Muscle of leg (tissue), 11 donors: ENCODE results near the gene RGS3. TPM values are rescaled to one million over a fixed set of nuclear protein-coding genes. Genes with fewer than 3 reads are reported as not detected.

Experiments used
- DNase-seq: peaks from one replicate; pipeline ENCODE4 v3.0.0; 2013
- H3K27ac ChIP-seq: one replicate; pipeline ENCODE4 v1.5.1; 2013; ENCODE audit warnings: mild to moderate bottlenecking, low read length, control low read depth
- H3K27me3 ChIP-seq: one replicate; pipeline ENCODE4 v1.6.1; 2013; ENCODE audit warnings: low read length; ENCODE audit not compliant: control insufficient read depth, insufficient read depth
- H3K36me3 ChIP-seq: one replicate; pipeline ENCODE4 v1.6.1; 2013; ENCODE audit warnings: low read length; ENCODE audit not compliant: control insufficient read depth, insufficient read depth
- H3K4me1 ChIP-seq: one replicate; pipeline ENCODE4 v1.6.1; 2013; ENCODE audit warnings: low read length; ENCODE audit not compliant: control insufficient read depth, insufficient read depth
- H3K4me3 ChIP-seq: one replicate; pipeline ENCODE4 v1.5.1; 2013; ENCODE audit warnings: low read length, control low read depth
- H3K9me3 ChIP-seq: replicated peaks from 2 replicates; pipeline ENCODE4 v1.6.1; 2013; ENCODE audit warnings: low read depth, low read length; ENCODE audit not compliant: control insufficient read depth
- WGBS: methylation state at CpG from one replicate; pipeline ENCODE4 v1.1.5; 2013; ENCODE audit warnings: missing lambda C conversion rate; ENCODE audit not compliant: insufficient coverage; 5-methylcytosine and 5-hydroxymethylcytosine counted together
- polyA plus RNA-seq, 8 donors: library from polyadenylated mRNA; unstranded; fragments of 120-200 nt; gene quantifications; one replicate each; pipeline versions ENCODE4 v1.2.1 to v1.2.3, GENCODE V29; 2013; ENCODE audit warnings: inconsistent platforms in 1 of 8, low replicate concordance in 1 of 8; ENCODE audit not compliant: insufficient read length in 8 of 8, insufficient read depth in 1 of 8
- total RNA-seq: library from RNA; stranded (reverse); fragments of 120-200 nt; gene quantifications from one replicate; pipeline ENCODE4 v1.2.4, GENCODE V29; 2013

The RGS3 gene
- total and polyA plus RNA-seq, 9 donors = 38.0 to 63.3 (median 49.1) TPM

DNA sequence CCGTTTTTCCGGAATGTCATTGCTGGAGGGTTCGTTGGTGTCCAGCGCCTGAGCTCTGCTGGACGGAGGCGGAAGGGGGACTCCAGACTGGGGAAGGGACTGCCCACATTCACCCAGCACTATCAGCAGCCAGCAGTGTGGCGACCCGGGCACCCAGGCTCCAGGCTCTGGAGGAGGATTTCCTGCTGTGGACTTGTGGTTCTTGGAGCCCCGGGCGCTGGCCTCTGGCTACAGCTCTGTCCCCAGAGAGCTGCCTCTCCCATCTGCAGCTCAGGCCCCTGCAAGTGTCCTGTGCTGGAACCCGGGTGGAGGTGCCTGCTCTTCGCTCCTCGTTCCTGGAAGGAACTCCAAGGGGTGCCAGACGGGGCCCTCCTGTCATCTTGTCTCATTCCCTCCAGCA lies 152.6 kb downstream of the RGS3 start:
- Histone ChIP-seq H3K27ac (peak overlapping the region; percentile 94), H3K4me1 (peaks cover 74% of the 10 kb centered on the region), H3K27me3 (no peaks in the 10 kb centered on the region), H3K9me3 (no peaks in the 10 kb centered on the region), H3K36me3 (no peaks in the 10 kb centered on the region), H3K4me3 (no peak overlapping the region)
- WGBS = 27% methylated on average over 6 of the region's 14 CpGs
- DNase-seq = no peak

DNA sequence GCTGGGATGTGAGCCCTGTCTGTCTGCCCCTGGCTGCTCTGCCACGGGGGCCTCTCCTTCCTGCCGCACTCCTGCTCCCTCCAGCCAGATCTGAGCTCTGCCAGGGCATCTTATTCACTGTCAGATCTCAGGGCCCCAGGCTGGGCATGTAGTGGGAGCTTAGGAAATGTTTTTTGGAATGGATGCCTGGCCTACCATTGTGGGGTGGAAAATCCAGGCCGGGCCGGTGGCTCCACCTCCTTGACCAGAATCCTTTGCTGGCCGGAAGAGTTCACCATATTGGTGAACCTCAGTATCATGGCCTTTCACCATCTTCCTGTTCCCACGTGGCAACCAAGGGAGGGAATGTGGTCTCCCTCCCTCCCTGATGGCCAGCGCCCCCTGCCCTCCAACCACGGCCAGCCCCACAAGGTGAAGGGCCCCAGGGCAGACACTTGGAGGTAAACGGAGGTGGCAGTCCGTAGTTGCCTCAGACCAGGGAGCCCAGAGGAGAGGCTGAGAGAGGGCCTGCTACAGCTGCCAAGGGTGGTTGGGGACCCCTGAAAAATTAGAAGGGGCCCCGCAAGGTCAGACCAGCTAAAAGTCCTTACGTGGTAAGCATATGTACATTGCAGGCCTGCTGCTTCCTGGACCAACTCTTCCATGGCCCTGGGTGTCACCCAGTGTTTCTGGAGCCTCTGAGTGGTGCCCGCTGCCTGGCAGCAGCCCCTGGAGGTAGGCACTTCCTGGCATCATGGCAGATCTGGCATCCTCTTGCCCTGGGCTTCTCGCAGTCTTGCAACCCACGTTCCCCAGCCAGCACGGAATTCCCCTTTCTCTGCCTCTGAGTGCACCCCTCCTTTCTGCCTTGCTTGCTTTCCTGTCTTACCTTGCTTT lies 153.3 kb downstream of the RGS3 start:
- Histone ChIP-seq H3K9me3 (peaks cover under 1% of the 10 kb centered on the region), H3K27ac (peak overlapping the region; percentile 94), H3K27me3 (no peaks in the 10 kb centered on the region), H3K4me3 (no peak overlapping the region), H3K4me1 (peaks cover 75% of the 10 kb centered on the region), H3K36me3 (no peaks in the 10 kb centered on the region)
- 75% methylated on average over 12 of the region's 16 CpGs for WGBS
- peak; percentile 51 for DNase-seq

DNA sequence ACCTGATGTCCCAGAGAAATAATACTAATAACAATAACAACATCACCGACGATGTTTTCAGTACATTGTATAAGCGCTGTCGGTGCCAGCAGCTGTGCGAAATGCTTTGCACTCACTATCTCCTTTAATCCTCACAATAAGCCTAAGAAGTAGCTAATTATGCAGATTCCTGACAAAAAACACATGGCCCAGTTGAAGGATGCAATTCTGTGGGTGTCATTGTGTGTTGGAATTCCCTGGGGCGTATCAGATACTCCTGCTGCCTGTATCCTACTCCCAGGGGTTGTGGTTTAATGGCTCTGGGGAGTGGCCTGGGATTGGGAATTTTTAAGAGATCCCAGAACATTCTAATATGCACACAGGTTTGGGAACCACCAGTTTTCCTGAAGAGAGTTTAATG lies 154.0 kb downstream of the RGS3 start:
- Histone ChIP-seq H3K4me1 (peaks cover 76% of the 10 kb centered on the region), H3K27me3 (no peaks in the 10 kb centered on the region), H3K36me3 (no peaks in the 10 kb centered on the region), H3K9me3 (peaks cover 3% of the 10 kb centered on the region), H3K4me3 (no peak overlapping the region), H3K27ac (no peak overlapping the region)
- WGBS = no CpG with 5 or more reads among the region's 6 CpGs
- no peak for DNase-seq

GRCh38 chr9:113618836-113619490 lies 155.4 kb downstream of the RGS3 start:
- DNase-seq = no peak
- Histone ChIP-seq H3K27me3 (no peaks in the 10 kb centered on the region), H3K9me3 (peaks cover 3% of the 10 kb centered on the region), H3K36me3 (no peaks in the 10 kb centered on the region), H3K4me3 (no peak overlapping the region), H3K27ac (peak overlapping the region; percentile 91), H3K4me1 (peaks cover 75% of the 10 kb centered on the region)
- WGBS = 47% methylated on average over 2 of the region's 7 CpGs

- Histone ChIP-seq H3K4me1 (peaks cover 68% of the 10 kb centered on the region), H3K4me3 (no peak overlapping the region), H3K9me3 (peaks cover 3% of the 10 kb centered on the region), H3K27ac (peak overlapping the region; percentile 91), H3K27me3 (no peaks in the 10 kb centered on the region), H3K36me3 (no peaks in the 10 kb centered on the region)
- DNase-seq = no peak
- 34% methylated on average over 7 of the region's 12 CpGs for WGBS
These were observed 156.2 kb downstream of the RGS3 start for GRCh38 chr9:113619491-113620376.

- Histone ChIP-seq H3K27me3 (no peaks in the 10 kb centered on the region), H3K36me3 (no peaks in the 10 kb centered on the region), H3K27ac (peak overlapping the region; percentile 91), H3K4me3 (no peak overlapping the region), H3K9me3 (peaks cover 3% of the 10 kb centered on the region), H3K4me1 (peaks cover 67% of the 10 kb centered on the region)
- WGBS = 4% methylated on average over 5 of the region's 16 CpGs
- DNase-seq = peak; percentile 93
These were observed 157.0 kb downstream of the RGS3 start for GRCh38 chr9:113620377-113621161.

DNA sequence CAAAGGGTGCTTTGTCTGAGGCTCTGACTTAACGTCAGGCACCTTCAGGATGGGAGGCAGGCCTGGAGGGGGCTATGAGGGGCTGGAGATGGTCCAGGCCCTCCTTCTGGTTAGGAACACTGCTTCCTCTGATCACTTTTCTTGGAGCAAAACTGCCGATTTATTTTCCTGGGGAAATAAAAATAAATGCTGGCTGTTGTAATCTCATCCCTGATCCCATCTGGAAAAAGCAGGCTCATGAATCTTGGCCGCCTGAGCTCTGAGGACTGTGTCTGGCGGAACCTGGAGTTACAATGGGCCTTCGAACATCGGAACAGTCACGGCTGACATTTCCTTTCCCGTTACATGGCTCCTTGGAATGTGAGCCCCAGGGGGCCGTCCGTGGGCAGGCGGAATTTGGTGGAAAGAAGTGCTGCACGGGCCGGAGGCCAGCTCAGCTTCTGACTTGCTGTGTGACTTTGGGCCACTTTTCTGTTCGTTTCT lies 157.8 kb downstream of the RGS3 start:
- H3K4me1 ChIP-seq = peaks cover 66% of the 10 kb centered on the region
- H3K27me3 ChIP-seq = no peaks in the 10 kb centered on the region
- no peak overlapping the region for H3K4me3 ChIP-seq
- H3K36me3 ChIP-seq = no peaks in the 10 kb centered on the region
- H3K9me3 ChIP-seq = peaks cover 3% of the 10 kb centered on the region
- 13% methylated on average over 13 of the region's 14 CpGs for WGBS
- peak overlapping the region; percentile 91 for H3K27ac ChIP-seq
- DNase-seq = peak; percentile 98

GRCh38 chr9:113621980-113622379 lies 158.5 kb downstream of the RGS3 start:
- Histone ChIP-seq H3K27me3 (peaks cover 4% of the 10 kb centered on the region), H3K4me1 (peaks cover 66% of the 10 kb centered on the region), H3K9me3 (peaks cover 3% of the 10 kb centered on the region), H3K36me3 (no peaks in the 10 kb centered on the region), H3K4me3 (no peak overlapping the region), H3K27ac (peak overlapping the region; percentile 91)
- peak; percentile 91 for DNase-seq
- WGBS = no CpG with 5 or more reads among the region's 2 CpGs

DNA sequence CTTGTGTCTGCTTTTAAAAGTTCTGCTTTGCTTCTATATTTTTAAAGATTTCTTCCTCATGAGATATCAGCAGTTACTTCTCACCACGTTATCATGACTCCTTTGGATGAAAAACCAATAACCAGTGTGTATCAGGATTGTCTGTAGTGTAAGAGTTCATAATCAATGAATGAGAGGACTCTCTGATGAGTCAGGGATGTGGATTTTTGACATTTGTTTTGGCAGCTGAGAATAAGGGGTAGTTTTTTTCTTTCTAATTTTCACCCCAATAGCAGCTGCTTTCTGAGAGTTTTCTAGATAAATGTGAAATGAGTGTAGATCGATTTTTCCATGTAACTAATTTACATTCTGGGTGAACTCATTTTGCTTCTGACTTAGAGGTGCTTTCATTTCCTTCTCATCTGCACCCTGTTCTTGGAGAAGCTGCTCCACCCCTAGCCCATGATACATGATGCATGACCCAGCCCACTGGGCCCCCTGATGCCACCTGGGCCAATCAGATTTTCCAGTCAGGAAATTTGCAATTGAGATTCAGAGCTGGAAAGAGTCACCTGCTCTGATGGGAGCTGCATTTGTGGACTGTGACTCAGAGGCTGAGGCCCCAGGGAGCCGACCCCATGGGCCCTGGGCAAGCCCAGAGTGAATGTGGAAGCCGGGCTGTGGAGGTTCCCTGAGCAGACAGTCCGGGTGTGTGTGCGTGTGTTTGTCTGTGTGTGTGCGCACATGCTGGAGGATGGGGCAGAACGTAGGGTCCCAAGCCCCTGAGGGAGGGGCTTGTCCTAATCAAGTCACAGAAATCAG lies 159.3 kb downstream of the RGS3 start:
- no peaks in the 10 kb centered on the region for H3K36me3 ChIP-seq
- H3K4me3 ChIP-seq = no peak overlapping the region
- peak overlapping the region; percentile 64 for H3K27ac ChIP-seq
- peaks cover 4% of the 10 kb centered on the region for H3K27me3 ChIP-seq
- DNase-seq = peak; percentile 52
- H3K4me1 ChIP-seq = peaks cover 66% of the 10 kb centered on the region
- H3K9me3 ChIP-seq = peaks cover 3% of the 10 kb centered on the region
- 54% methylated on average over 6 of the region's 8 CpGs for WGBS
